Stimulated activated CD8-positive, alpha-beta memory T cell treated with anti-CD3 and anti-CD28 coated beads, Interleukin-15, amount 100 ng/mL, for 48 hours (primary cell): ENCODE data around the gene HHATL.

Experiments
- DNase-seq, 2 donors: peaks; one replicate each; pipeline ENCODE4 v3.0.0-alpha.2; 2020; ENCODE audit warnings: low read depth in 2 of 2

Gene HHATL

DNA sequence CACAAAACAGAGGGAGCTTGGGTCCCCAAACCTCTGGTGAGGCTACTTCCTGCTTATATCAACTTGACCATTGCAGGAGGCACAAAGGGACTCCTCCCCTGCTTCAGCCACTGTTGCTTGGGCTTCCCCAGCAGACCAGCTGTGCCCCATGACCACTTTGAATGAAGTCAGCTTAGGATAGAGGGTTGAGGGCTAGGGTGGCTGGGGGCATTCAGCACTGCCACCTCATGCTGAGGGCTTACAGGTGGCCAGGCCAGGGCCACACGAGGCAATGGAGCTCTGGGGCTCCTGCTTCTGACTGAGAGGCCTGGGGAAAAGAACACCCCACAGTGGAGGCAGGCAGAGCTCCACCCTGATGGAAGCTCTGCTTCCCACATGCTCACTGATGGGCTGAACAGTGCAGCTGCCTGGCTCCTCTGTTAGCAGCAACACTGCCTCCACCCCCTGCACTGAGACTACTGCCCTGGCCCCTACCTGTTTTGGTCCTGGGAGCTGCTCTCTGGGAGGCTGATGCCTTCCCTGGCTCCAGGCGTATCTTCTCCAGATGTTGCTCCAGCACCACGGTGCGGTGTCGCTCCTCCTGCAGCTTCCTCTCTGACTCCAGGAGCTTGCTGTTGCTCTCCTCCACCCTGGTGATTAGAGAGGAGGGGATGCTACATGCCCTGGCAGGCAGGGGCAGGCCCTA is 10.2 kb upstream of the HHATL start:
- no peak for DNase-seq

DNA sequence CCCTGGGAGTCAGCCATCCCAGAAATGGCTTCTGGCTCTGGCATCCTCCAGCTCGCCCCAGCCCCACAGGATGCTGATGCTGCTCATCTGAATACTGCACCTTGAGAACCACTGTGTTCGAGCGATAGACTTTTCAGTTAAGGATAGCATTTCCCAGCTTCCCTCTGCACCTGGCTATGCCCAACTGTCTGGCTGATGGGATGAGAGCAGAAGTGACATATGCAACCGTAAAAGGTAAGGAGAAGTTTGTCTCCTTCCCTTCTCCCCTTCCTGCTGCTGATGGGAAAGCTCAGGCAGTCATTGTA is 9.7 kb upstream of the HHATL start:
- DNase-seq: no peak

- no peak for DNase-seq
Observed at GRCh38 chr3:42711491-42712343, 9.1 kb upstream of the HHATL start.

DNA sequence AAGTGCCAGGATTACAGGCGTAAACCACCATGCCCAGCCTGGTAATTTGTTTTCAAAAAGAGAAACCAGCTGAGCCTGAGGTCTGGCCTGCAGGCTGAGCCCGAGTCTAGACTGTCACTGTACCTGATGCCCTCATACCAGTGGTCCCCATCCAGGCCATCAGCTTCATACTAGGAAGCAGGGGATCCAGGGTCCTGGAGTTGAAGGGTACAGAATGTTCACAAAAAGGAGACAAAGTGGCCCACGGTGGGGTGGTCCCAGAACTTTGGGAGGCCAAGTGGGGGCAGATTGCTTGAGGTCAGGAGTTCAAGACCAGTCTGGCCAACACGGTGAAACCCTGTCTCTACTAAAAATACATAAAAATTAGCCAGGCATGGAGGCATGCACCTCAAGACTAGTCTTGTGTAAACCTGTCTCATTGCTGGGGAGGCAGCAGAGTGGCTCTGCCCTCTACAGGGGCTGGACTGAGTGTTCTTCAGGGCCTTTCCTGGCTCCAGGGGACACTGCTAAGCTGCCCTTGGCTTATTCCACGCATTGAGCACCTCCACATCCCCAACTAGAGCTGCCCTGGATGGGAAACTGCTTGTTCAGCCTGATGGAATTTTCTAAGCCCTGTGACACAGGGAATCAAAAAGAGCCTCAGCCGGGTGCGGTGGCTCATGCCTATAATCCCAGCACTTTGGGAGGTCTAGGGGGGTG is 7.9 kb upstream of the HHATL start:
- DNase-seq: no peak

GRCh38 chr3:42709621-42710020 is 7.0 kb upstream of the HHATL start:
- DNase-seq: no peak

- DNase-seq: no peak
Observed at GRCh38 chr3:42708611-42709151, 6.1 kb upstream of the HHATL start.

GRCh38 chr3:42707620-42708355 is 5.2 kb upstream of the HHATL start:
- no peak for DNase-seq

- no peak for DNase-seq
Observed at GRCh38 chr3:42706721-42707619, 4.4 kb upstream of the HHATL start.

GRCh38 chr3:42705962-42706585 is 3.5 kb upstream of the HHATL start:
- no peak for DNase-seq

DNA sequence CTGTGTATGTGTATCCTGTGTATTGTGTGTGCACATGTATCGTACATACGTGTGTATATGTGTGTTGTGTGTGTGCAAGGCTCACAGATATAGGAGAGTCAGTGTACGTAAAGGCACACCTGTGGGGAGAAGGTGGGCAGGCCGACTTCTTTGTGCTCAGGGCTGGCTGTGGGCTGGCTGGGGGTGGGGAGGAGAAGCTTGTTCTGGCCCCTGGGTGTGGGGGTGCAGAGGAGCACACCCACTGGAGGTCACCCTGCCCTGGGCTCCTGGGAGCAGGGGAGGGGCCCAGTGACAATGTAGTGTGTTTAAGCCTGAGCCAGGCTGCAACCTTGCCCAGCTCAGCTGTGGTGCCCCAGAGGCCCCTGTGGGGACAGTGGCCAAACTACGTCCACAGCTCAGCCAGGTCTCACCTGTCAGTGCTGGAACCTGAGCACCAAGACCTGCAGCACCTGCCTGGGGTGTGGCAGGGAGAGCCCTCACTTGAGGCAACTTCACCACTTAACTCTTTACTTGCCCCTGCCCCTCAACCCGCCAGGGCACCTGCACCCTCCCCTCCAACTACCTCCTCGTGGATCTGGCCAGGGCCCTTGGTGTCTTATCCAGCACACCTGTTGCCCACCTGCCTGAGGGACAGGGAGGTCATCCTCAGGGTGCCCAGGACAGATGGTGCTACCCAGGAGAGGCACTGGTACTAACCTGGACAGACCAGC is 2.6 kb upstream of the HHATL start:
- DNase-seq: no peak

- no peak for DNase-seq
Observed at GRCh38 chr3:42704136-42704841, 1.7 kb upstream of the HHATL start.

DNA sequence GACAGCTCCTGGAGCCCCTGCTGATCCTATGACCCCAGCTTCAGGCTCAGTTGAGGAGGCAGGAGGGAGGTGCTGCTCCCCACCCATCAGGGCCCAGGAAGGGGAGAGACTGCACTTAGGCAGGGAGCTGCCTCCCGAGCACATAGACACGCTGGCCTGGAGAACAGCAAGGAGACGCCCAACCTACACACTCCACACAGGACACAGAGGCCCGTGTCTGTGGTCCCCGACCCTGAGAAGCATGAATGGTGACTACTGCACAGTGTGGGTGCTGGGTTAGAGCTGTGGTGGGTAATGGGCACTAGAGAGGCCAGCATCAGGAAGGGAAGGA is 1.1 kb upstream of the HHATL start:
- DNase-seq: no peak

GRCh38 chr3:42702982-42703694 is 540 bp upstream of the HHATL start:
- no peak for DNase-seq

- DNase-seq: peak; percentile 10 to 30
Observed at GRCh38 chr3:42701371-42702065, 1.1 kb downstream of the HHATL start.

DNA sequence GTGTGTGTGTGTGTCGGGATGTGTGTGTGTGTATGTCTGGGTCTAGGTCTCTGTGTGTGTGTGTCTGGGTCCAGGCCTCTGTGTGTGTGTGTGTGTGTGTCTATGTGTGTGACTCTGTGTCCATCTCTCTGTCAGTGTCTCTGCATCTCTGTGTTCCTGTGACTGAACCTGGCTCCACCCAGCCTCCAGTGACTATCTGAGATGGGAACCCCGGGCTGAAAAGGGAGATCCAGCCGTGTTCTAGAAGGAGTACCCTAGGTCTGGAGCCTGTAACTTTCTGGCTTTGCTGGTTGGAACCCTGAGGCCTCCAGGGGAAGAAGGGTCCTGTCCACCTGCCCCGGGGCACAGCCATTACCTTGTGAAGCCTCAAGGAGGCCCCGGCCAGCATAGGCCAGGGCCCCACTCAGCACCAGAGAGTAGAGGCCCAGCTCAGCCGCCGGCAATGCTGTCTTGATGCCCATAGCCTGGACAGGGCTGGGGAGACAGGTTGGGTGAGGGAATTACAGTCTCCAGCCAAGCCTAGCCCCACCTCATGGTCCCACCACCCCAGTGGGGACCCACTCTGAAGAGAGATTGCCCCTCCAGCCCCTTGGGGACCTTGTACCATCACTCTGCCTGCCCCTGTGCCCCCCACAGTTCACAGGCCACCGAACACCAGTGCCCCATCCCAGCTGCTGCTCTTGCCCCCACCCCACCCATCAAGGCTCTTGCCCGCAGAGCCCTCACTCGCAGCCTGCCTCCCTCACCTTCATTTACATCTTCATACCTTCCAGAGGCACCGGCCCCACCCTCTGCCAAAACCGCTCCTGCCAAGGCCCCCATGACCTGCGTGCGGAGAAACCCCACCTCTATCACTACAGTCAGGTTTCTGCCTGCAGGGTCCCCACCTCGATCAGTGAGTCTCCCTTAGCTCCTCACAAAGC is 2.0 kb downstream of the HHATL start:
- DNase-seq: no peak

- no peak for DNase-seq
Observed at GRCh38 chr3:42699511-42699971, 3.1 kb downstream of the HHATL start.

GRCh38 chr3:42698911-42699230 is 3.7 kb downstream of the HHATL start:
- no peak for DNase-seq
